AG10803 (cell line): ENCODE data around the gene SLC35E2B.
A peak's percentile ranks its signal among the peaks of the same experiment; 100 is the strongest.
"Not testable (repeated sequence)": the region's sequence is repeated elsewhere in the genome, so short reads cannot be mapped to it uniquely, and the experiment has no call there.

Experiments used
- DNase-seq: peaks from one replicate; pipeline ENCODE4 v3.0.0; 2010; ENCODE audit warnings: low read depth
- H3K4me3 ChIP-seq: 2 replicates; pipeline ENCODE4 v1.5.1; 2011; ENCODE audit warnings: mild to moderate bottlenecking, low read length, control low read depth
- TF ChIP-seq, protein P1 (sequence below): conservative IDR thresholded peaks from 2 replicates; pipeline ENCODE4 v1.5.1; 2011; ENCODE audit warnings: mild to moderate bottlenecking, low read length, control low read depth, inconsistent platforms

The SLC35E2B gene

DNA sequence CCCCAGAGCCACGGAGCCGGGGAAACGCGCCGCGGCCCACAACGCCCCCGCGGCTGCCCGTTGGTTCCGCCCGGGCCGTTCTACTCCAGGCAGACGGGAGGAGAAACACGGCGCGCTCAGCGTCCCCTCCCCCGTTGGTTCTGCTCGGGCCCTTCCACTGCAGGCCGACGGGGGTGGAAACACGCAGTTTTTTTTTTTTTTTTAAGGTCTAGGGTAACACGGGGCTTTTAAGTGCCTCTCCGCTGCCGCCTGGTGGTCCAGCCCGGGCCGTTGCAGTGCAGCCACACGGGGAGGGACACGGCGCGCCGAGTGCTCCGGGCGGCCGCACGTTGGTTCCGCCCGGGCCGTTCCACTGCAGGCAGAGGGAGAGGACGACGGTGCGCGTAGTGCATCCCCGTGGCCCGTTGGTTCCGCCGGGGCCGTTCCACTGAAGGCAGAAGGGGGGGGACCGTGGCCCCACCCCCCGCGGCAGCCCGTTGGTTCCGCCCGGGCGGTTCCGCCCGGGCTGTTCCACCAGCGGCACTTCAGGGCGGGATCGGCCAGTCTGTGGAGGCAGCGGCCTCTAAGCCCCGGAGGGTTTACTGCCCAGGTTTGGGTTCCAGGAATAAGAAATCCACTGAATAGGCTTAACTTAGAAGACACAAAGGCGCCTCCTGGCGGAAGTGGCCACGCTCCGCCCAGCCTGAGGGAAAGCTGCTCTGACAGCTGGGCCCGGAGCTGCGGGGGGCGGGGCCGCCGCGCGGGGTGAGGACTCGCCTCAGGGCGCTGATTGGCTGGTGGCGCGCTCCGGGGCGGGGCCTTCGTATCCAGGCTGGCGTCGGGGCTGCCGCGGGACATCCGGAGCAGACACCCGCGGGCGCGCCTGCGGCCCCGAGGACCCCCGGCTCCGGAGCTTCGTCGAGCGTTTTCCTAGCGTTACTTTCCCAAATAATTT lies at the start of gene SLC35E2B:
Gene SLC35E2B (minus strand): TSS at position 82 of the 934 bp plus-strand sequence. CDS start 16,096 bp downstream, outside the sequence.
- H3K4me3 ChIP-seq, result peak within 1 kb of the TSS; percentile 56
- peak; percentile 87 for DNase-seq

DNA sequence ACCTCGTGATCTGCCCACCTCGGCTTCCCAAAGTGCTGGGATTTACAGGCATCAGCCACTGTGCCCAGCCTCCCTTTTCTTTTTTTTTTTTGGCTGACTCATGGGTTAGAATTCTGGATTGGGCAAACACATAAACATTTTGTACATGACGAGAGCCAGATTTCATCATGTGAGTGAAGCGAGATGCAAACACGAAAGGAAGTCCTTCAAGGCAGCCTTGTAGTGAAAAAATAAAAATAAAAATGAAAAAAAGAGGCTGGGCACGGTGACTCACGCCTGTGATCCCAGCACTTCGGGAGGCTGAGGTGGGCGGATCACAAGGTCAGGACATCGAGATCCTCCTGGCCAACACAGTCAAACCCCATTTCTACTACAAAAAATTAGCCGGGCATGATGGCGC lies 48.4 kb upstream of the SLC35E2B start:
- H3K4me3 ChIP-seq, result not testable (repeated sequence)
- DNase-seq, result peak; percentile 93

DNA sequence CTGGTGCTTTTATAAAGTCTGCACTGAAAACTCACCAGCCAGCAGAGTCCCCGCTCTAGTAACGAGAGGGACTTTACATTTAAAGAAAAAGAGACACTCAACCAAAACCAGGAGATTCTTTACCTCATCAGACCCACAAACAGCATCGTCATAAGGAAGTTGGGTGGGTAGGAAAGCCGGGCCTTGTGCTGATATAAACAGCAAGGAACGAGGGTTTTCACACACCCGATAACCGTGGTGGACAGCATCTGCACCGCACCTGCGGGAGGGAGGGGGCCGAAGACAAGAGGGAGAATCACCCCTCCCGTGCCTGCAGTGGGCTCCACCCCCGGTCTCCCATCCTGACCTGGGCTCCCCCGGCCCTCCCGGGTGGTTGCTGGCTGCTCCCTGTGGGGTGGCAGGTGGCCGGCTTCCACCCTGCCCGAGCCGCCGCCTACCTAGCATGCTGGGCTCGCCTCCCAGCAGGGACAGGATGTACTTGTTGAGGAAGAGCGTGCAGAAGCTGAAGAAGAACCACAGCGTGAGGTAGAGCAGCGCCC lies 46.3 kb upstream of the SLC35E2B start:
- not testable (repeated sequence) for H3K4me3 ChIP-seq, DNase-seq

DNA sequence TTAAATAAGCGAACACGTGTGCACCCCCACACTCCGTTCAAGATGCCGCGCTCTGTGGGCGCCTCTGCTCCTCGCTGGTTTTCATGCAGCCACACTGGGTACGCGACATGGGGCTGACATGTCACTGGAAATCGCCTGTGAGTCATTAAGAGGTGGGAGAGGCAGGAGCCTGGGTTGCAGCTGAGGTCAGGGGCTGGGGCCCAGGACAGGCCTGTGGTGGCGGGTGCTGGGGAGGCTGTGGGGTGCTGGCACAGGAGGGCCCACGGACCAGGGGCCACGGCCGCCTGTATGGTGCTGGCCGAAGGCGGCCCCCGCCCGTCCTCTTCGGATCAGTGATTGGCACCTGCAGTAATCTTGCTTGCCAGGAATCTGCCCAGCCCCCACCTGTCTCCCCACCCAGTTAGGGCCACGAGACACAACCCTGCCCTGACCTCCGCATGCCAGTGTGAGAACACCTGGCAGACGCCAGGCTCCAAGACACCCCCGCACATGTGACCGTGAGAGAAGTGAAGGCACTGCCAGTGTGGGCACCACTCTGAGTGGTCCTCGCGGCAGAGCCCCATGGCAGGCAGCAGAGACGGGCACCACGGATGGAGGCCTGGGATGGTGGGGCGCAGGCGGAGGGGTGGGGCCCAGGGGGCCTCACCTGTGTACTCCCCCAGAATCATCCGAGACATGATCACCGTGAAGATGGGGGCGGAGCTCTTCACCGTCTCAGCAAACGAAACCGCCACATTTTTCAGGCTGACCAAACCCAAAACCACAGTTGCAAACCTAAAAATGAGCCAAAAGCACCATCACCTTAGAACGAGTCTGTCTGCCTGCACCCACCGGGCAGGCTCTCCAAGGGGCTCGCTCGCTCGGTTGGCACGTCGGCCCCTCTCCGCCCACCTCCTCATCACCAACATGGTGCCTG lies 45.3 kb upstream of the SLC35E2B start:
- DNase-seq, H3K4me3 ChIP-seq: not testable (repeated sequence)

DNA sequence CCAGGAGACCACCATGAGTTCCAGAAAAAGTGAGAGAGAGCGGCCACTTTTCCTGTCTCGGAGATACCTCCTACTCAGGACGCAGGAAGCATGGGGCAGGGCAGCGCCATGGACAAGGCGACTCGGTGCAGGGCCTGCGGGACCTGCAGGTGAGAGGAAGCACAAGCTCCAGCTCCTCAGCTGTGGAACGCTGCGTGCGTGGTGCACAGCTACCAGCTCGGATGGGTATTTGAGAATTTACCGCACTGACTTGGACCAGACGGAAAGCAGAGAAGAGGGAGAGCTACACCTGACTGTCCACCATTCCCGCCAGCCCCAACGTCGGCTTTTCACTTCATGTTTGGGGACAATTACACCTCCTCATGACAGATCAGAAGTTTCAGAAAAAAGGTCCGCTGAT lies 39.8 kb upstream of the SLC35E2B start:
- no peak overlapping the region for H3K4me3 ChIP-seq
- TF ChIP-seq, protein P1, sequence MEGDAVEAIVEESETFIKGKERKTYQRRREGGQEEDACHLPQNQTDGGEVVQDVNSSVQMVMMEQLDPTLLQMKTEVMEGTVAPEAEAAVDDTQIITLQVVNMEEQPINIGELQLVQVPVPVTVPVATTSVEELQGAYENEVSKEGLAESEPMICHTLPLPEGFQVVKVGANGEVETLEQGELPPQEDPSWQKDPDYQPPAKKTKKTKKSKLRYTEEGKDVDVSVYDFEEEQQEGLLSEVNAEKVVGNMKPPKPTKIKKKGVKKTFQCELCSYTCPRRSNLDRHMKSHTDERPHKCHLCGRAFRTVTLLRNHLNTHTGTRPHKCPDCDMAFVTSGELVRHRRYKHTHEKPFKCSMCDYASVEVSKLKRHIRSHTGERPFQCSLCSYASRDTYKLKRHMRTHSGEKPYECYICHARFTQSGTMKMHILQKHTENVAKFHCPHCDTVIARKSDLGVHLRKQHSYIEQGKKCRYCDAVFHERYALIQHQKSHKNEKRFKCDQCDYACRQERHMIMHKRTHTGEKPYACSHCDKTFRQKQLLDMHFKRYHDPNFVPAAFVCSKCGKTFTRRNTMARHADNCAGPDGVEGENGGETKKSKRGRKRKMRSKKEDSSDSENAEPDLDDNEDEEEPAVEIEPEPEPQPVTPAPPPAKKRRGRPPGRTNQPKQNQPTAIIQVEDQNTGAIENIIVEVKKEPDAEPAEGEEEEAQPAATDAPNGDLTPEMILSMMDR, result no peak
- DNase-seq, result no peak

DNA sequence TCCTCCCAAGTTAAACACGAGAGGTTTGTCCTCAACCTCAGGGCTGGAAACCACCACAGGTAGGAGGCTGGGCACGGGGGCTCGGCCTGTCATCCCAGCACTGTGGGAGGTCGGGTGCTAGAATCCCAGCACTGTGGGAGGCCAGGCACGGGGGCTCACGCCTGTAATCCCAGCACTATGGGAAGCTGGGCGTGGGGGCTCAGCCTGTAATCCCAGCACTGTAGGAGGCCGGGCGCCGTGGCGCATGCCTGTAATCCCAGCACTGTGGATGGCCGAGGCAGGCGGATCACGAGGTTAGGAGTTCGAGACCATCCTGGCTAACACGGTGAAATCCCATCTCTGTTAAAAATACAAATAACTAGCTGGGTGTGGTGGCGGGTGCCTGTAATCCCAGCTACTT lies 38.3 kb upstream of the SLC35E2B start:
- TF ChIP-seq, protein P1, result no peak
- no peak overlapping the region for H3K4me3 ChIP-seq
- no peak for DNase-seq

DNA sequence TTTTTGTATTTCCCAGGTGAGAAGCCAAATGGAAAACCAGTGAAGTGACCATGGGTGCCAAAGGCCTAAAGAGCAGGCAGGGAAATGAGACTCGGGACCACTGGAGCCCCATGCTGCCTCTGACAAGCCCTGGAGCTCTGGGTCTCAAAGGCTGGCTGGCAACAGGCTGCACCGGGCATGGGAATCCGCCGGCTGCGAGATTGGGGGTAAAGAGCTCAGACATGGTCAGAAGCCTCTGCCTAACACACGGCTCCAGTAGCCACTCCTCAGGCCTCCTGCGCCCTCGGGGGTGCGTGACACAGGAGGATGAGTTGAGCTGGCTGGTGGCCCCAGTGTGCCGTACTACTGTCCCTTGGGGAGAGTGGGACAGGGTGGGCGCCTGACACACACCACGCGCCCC lies 37.6 kb upstream of the SLC35E2B start:
- DNase-seq, H3K4me3 ChIP-seq: not testable (repeated sequence)

DNA sequence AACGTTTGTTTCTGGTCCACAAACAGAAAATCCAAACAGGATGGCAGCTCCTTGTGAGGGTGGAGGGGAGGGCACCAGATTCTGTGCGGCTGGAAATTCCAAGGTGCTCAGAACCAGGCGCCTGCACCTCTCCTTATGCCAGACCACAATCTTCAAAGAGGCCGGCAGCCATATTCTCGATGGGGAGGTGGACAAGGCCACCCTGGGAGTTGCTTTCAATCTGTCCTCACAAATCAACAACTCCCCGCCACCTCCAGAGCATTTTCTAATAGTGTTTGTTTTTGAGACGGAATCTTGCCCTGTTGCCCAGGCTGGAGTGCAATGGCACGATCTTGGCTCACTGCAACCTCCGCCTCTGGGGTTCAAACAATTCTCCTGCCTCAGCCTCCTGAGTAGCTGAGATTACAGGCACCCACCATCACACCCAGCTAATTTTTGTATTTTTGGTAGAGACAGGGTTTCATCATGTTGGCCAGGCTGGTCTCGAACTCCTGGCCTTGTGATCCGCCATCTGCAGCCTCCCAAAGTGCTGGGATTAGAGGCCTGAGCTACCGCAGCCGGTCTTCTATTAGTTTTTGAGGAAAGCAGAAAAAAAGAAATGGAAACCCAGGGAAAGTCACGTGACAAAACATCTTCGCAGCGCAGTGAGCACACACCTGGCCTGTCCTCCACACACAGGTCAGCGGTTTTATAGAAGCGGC lies 36.7 kb upstream of the SLC35E2B start:
- not testable (repeated sequence) for DNase-seq, H3K4me3 ChIP-seq

DNA sequence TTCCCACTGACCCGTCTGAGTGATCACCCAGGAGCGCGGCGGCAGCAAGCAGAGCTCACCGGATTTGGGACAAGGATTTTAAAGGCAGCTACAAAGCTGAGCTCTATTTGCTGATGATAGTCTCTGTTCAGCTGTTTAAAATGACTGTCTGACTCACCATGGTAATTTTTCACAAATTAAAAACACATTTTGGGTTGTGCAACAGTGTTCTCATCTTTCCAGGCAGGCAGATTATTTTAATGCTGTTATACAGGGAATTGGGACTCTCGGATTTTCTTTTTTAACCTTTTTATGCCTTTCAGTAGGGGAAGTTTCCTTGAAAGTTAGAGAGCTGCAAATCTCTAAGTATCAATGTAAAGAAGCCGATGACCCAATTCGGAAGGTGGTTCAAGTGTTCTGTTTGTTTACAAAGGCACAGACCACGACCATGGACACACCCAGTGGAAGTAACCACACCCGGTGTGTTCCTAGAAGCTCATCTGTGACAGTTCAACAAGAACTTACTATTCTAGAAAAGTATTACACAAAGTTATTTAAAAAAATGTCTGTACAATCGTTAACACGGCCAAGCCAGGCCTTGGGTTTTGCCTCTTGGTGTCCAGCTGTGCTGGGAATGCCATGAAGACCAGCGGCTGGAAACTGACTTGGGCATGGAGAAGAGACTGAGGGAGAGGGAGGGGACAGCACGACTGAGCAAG lies 35.9 kb upstream of the SLC35E2B start:
- peak; percentile 36 for DNase-seq
- not testable (repeated sequence) for H3K4me3 ChIP-seq

DNA sequence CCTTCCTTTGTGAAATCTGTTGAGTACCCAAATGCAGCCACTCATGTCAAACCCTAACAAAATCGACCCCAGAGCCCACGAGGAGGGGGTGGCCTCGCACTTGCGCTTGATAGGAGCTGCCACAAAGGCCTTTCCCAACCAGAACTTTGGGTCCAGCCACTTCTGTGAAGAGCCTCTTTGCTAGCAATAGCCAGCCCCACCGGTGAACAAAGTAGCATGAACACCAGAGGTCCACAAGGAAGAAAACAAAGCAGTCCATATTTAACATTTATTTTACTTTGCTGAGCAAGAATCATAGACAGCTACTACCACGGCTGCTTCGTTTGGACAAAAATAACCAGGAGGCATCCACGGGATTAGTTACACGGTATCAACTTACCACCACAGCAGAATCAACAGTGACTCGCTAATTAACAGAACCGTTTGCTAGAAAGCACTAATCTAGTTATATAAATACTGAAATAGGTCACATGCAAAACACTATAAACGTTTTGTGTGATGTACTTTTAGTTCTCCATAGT lies 34.6 kb upstream of the SLC35E2B start:
- peak; percentile 9 for DNase-seq
- H3K4me3 ChIP-seq, result not testable (repeated sequence)

DNA sequence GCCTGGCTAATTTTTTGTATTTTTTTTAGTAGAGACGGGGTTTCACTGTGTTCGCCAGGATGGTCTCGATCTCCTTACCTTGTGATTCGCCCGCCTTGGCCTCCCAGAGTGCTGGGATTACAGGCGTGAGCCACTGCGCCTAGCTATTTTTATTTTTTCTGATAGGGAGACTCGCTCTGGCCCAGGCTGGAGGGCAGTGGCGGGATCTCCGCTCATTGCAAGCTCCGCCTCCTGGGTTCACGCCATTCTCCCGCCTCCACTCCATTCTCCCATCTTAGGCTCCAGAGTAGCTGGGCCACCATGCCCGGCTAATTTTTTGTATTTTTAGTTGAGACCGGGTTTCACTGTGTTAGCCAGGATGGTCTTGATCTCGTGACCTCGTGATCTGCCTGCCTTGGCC lies 33.5 kb upstream of the SLC35E2B start:
- H3K4me3 ChIP-seq, DNase-seq: not testable (repeated sequence)
